Fibroblast of lung (primary cell): ENCODE data around the gene ACTRT2.

Experiments
- CTCF ChIP-seq, 2 donors: IDR thresholded peaks in 1 of 2; conservative IDR thresholded peaks in 1 of 2; 1 replicate in 1 of 2; 2 replicates in 1 of 2; pipeline ENCODE4 v1.5.1; 2011 to 2012; ENCODE audit warnings: low read length in 2 of 2, control low read depth in 1 of 2, inconsistent platforms in 1 of 2, low read depth in 1 of 2, mild to moderate bottlenecking in 1 of 2
- EZH2 ChIP-seq: IDR thresholded peaks from 2 replicates; pipeline ENCODE4 v1.5.1; 2012; ENCODE audit warnings: low read length, control low read depth, mild to moderate bottlenecking; ENCODE audit errors: missing control alignments

DNA sequence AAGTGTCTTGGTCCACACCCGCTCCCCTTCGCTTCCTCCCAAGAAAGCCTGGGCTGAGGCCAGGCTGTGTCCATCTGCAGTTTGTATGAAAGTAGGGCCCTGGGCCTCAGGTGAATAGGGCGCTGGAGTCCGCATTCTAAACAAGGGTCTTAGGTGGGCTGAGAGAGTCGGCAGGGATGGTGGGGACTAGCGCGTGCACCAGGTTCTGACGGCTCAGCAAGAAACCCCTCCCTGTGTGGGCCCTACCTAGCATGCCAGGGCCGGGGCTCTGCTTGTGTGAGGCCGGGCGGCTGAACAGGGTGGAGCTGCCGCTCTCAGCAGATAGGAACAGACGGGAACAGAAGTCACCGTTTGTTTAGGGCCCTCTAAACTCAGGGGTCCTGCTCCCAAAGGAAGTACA is 1.7 kb downstream of the ACTRT2 start:
- TF ChIP-seq CTCF (conservative IDR thresholded peaks at IDR 0.05 in 1 of 2, IDR thresholded peaks at IDR 0.05 in 1 of 2; ENCODE audit: low read depth in 1 of 2, low read length in 2 of 2) (no peak), EZH2 (no peak)
